Stimulated activated naive CD4-positive, alpha-beta T cell (primary cell): ENCODE measurements around the gene ANKRD63.

Experiments
- DNase-seq, 6 experiments: peaks; one replicate each; lab custom pipeline; 2025; lab: John Stamatoyannopoulos, UW

The ANKRD63 gene

GRCh38 chr15:40242601-40243000 lies 40.3 kb downstream of the ANKRD63 start:
- no peak for DNase-seq

GRCh38 chr15:40242213-40242599 lies 40.7 kb downstream of the ANKRD63 start:
- DNase-seq = no peak

DNA sequence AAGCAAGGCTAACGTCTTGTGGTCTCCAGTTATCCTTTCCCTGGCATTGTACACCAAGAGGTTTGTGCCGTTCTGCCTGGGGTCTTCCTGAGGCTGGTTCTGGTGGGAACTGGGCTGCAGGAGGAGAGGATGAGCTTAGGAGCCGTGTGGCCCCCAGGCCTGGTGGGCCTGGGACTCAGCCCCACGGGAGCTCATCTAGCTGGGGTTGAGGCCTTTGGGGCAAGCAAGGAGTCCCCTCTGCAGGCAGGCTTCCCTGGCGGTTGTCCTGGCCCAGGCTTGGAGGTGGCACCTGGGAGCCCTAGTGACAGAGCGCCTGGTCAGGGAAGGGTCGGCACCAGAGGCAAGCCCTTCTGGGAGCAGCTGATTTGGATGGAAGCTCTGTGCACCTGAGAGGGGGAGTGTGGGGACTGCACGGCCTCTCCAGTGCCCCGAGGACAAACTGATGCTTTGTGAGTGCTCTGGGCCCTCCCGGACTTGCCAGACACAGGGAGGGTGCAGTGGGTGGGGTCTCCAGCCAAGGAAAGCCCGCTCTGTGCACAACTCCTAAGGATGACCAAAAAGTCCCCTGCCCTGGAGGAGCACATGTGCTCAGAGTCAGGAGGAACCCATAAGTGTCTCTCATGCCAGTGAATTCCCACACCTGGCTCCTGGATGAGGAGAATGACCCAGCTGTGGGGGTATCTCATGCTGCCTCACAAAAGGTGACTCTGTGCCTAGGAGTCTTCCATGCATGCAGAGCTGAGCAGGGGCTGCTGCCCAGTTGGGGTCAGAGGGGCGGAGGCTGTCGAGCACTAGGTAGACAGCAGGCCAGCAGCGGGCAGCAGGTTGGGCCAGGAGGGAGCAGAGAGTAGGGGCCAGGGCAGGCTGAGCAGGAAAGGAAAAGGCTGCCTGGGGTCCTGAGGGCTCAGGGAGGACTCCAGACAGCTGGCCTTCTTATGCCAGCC lies 41.3 kb downstream of the ANKRD63 start:
- no peak for DNase-seq

GRCh38 chr15:40240619-40241221 lies 42.1 kb downstream of the ANKRD63 start:
- no peak for DNase-seq

DNA sequence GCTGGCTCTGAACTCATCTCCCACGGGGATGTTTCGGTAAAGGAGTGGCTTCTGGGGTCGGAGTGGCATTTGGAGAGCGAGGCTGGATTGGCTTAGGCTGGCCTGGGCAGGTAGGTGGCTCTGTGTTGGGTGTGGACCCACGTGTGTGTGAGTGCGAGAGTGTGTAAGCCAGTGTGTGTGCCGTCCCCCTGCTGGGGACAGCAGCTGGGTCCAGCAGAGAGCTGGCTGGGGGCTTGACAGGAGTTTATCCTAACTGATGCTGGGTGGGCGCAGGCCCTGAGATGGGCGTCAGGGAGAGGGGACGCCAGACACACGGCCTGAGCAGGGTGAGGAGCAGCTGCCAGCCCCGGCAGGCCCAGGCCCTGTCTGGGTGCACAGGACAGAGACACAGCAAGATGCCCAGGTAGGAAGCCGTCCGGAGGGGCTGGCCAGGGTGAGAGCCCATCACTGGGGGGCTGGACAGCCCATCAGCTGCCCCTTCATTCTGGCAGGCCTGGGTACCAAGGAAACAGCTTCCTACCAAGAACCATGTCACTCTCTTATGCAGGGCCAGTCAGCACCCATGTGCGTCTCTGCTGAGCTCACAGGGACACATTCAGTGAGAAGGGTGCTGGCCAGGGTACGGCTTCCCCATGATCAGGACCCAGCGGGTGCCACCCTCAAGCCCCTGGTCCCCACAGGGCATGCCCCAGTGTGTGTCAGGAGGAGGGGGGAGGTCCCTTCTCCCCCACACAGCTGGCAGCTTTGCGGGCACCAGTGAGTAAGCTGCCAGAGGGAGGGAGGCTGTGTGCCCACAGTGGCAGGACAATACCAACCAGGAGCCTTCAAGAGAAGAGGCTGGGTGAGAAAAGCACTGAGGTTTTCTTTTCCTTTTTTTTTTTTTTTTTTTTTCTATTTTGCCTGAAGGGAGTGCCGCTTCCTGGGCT lies 42.9 kb downstream of the ANKRD63 start:
- DNase-seq = no peak

GRCh38 chr15:40239404-40239692 lies 43.5 kb downstream of the ANKRD63 start:
- no peak for DNase-seq

DNA sequence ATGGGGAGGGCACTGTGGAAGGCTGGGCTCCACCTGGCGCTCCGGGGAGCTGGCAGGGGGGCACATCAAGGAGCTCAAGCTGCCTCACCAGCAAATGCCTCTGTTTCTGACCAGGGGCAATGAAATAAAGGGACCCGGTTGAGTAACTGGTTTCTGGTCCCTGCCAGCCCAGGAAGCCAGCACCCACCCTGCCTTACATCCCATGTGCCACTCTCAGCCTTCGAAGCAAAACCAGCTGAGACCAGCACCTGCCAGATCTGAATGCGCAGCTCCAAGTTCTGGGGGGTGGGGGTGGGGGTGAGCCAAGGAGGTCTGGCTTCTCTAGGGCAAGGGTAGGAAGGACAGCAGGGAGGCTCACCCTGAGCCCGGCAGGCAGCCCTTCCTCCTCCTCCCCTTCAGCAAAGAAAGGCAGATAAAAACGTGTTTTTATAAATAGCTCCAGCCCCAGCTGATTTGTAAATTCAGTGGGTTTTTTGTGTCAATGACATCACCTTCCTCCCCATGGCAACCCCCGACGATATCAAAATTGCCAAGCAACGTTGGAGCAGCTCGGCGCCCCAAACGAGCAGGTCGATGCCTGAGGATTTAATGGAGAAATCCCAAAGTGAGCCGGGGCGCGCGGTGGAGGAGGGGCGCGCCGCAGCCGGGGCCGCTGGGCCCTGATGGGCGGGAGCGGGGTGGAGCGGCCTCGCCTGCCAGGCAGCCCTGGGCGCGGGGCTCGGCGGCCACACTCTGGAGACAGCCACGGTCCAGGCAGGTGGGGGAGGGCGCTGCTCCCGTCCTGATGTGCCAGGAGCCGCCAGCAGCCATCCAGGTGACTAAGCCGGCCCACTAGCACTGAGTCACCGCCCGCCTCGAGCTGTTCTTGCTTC lies 44.1 kb downstream of the ANKRD63 start, which contains the start of gene PAK6:
TSS of gene PAK6 (plus strand) at position 532 of the 872 bp plus-strand sequence. CDS start 25,723 bp downstream, outside the sequence.
- no peak for DNase-seq

GRCh38 chr15:40235201-40235885 lies 47.5 kb downstream of the ANKRD63 start:
- no peak for DNase-seq

- DNase-seq = no peak
Observed at GRCh38 chr15:40234783-40235182, 48.1 kb downstream of the ANKRD63 start.

- DNase-seq = no peak
Observed at GRCh38 chr15:40233727-40234577, 48.9 kb downstream of the ANKRD63 start.

- no peak for DNase-seq
Observed at GRCh38 chr15:40232625-40233070, 50.2 kb downstream of the ANKRD63 start.
